ENCODE measurements around the gene SH3BGRL3. TPM values are rescaled to one million over a fixed set of nuclear protein-coding genes. Genes with fewer than 3 reads are reported as not detected.
"Not testable (repeated sequence)": the region's sequence is repeated elsewhere in the genome, so short reads cannot be mapped to it uniquely, and the experiment has no call there.

The SH3BGRL3 gene
- 4.2 TPM for total RNA-seq

DNA sequence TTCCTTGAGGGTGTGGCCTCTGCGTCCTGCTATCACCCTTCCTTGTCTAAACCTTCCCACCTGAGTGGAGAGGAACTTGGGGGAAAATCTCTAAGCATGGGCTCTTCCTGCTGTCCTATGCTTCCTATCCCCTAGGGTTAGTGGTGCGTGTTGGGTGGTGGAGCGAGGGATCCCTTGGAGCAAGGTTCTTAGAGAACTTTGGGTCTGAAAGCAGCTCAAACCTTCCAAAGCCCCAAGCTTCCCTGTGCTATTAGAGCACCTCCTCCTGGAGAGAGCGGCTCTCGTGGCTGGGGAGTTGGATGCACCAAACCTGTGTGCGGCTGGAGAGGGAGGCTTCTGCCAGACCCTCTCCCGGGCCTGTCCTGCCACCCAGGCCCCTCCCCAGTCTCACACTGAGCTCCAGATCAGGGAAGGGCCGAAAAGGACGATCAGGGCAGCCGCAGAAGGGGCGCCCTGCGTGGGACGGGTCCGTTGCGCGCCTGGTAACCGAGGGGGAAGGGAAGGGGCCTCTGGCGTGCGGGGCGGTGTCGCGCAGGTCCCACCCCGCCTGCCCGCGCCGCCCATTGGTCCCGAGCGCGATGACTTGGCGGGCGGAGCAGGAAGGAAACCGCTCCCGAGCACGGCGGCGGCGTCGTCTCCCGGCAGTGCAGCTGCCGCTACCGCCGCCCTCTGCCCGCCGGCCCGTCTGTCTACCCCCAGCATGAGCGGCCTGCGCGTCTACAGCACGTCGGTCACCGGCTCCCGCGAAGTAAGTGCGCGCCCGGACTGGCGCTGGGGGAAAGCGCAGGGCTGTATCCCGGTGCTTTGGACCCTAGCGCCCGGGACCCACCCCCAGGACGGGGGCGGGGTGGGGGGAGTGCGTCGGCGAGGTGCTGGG is at the start of gene SH3BGRL3:
Gene SH3BGRL3 (plus strand): TSS at position 631 of the 877 bp plus-strand sequence. CDS start 70 bp downstream, at position 701.
- H3K4me1 ChIP-seq (ENCODE audit: control insufficient read depth in 3 of 3, insufficient read depth in 3 of 3, low read length in 3 of 3) = peaks cover 63 to 90% (median 86%) of the 10 kb centered on the region in 3 donors
- H3K4me3 ChIP-seq (ENCODE audit: low read length in 3 of 3) = peak within 1 kb of the TSS; percentile 67 to 83 (median 76)
- peak within 1 kb of the TSS; percentile 83 for H3K27ac ChIP-seq (ENCODE audit: low read depth, low read length)
- no peaks in the 10 kb centered on the region for H3K27me3 ChIP-seq (ENCODE audit: control insufficient read depth in 3 of 3, insufficient read depth in 3 of 3, low read length in 3 of 3)
- H3K9ac ChIP-seq (ENCODE audit: low read depth in 1 of 3, low read length in 3 of 3) = peak within 1 kb of the TSS; percentile 71 to 80 (median 74)
- no peaks in the 10 kb centered on the region for H3K9me3 ChIP-seq (ENCODE audit: control insufficient read depth in 3 of 3, low read length in 3 of 3)
- peaks cover 36 to 46% (median 44%) of the 10 kb centered on the region in 3 donors for H3K36me3 ChIP-seq (ENCODE audit: control insufficient read depth in 3 of 3, insufficient read depth in 3 of 3, low read length in 3 of 3)

DNA sequence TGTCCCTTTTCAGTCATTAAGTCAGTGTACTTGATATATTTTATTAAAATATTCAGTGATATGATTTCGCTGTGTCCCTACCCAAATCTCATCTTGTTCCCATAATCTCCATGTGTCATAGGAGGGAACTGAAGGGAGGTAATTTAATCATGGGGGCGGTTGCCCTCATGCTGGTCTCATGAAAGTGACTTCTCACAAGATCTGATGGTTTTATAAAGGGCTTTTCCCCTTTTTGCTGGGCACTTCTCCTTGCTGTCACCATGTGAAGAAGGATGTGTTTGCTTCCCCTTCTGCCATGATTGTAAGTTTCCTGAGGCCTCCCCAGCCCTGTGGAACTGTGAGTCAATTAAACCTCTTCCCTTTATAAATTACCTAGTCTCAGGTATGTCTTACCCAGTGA is 49.2 kb upstream of the SH3BGRL3 start:
- not testable (repeated sequence) for H3K4me3 ChIP-seq (ENCODE audit: low read length in 3 of 3); H3K27me3 ChIP-seq (ENCODE audit: control insufficient read depth in 3 of 3, insufficient read depth in 3 of 3, low read length in 3 of 3)

DNA sequence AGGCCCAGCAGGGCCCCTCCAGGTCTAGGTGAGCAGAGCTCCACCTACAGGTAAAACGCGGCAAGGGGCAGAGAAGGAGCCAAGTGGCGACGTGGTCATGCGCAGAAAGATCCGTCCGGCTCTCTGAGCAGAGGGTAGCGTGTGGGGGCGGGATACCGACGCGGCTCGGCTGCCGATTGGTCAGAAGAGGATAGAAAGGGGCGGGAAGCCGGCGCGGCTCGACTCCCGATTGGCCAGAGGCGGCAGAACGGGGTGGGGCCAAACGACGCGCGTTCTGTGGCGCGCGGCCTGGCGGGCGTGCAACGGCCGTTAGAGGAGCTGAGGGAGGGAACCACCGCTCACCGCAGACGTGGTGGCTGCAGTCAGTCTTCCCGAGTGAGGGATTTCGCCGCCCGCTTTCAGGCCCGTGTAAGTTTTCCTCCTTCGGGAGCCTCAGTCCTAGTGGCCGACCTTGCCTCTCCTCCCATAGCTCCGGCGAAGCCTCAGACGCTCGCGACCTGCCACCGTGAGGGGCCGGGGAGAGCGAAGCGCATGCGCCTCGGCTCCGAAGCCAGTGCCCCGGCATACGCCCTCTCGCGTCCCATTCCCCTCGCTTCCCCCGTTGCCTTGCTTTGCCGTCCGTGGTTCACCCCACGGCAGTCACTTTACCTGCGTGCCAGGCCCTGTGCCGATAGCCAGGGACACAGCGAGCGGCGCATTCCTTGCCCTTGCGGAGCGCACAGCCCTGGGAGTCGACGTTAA is 45.8 kb upstream of the SH3BGRL3 start, which contains the start of gene CEP85:
Gene CEP85 (plus strand): TSS at position 298 of the 741 bp plus-strand sequence. CDS start 5,584 bp downstream, outside the sequence.
- H3K36me3 ChIP-seq (ENCODE audit: control insufficient read depth in 3 of 3, insufficient read depth in 3 of 3, low read length in 3 of 3) = peaks cover 0 to 2% (median 0%) of the 10 kb centered on the region in 3 donors
- H3K9ac ChIP-seq (ENCODE audit: low read depth in 1 of 3, low read length in 3 of 3) = peak within 1 kb of the TSS; percentile 96 to 99 (median 99)
- peak within 1 kb of the TSS; percentile 94 to 100 (median 99) for H3K4me3 ChIP-seq (ENCODE audit: low read length in 3 of 3)
- H3K27ac ChIP-seq (ENCODE audit: low read depth, low read length) = peak within 1 kb of the TSS; percentile 95
- H3K27me3 ChIP-seq (ENCODE audit: control insufficient read depth in 3 of 3, insufficient read depth in 3 of 3, low read length in 3 of 3) = no peaks in the 10 kb centered on the region
- no peaks in the 10 kb centered on the region for H3K9me3 ChIP-seq (ENCODE audit: control insufficient read depth in 3 of 3, low read length in 3 of 3)
- H3K4me1 ChIP-seq (ENCODE audit: control insufficient read depth in 3 of 3, insufficient read depth in 3 of 3, low read length in 3 of 3) = peaks cover 6 to 25% (median 21%) of the 10 kb centered on the region in 3 donors

More for the DNA sequence above, 49.2 kb upstream of the SH3BGRL3 start:
- H3K4me1 ChIP-seq (ENCODE audit: control insufficient read depth in 3 of 3, insufficient read depth in 3 of 3, low read length in 3 of 3) = peaks cover 7 to 21% (median 13%) of the 10 kb centered on the region in 3 donors
- not testable (repeated sequence) for H3K9me3 ChIP-seq (ENCODE audit: control insufficient read depth in 3 of 3, low read length in 3 of 3); H3K36me3 ChIP-seq (ENCODE audit: control insufficient read depth in 3 of 3, insufficient read depth in 3 of 3, low read length in 3 of 3); H3K9ac ChIP-seq (ENCODE audit: low read depth in 1 of 3, low read length in 3 of 3); H3K27ac ChIP-seq (ENCODE audit: low read depth, low read length)

DNA sequence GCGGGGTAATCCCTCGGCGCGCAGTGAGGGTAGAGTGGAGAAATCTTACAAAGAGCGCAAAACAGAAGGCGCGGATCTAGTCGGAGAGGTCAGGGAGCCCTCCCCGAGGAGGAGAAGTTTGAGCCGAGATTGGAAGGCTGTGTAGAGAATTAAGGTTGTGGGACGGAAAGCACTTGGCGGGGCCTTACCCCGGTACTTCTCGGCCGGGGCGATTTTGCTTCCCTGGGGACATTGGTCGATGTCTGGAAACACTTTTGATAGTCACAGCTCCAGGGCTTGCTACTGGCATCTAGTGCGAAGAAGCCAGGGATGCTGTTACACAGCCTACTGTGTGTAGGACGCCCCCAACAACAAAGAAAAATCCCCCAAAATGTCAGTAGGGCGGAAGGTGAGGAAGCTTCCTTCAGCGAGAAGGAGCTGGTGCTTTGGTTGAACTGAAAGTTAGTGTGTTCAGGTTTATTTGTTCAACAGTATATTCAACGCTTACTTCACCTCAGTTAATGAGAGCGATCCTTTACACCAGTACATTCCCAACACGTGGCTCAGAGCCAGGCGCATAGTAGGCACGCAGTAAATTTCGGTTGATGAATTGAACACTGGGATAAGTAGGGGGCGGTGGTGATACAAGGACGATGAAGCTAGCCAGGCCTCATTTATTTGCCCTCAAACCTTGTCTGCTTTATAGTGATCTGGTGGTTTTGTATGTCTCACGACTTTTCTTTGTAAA is 45.1 kb upstream of the SH3BGRL3 start:
- Histone ChIP-seq H3K36me3 (ENCODE audit: control insufficient read depth in 3 of 3, insufficient read depth in 3 of 3, low read length in 3 of 3) (peaks cover 0 to 2% (median under 1%) of the 10 kb centered on the region in 3 donors), H3K4me1 (ENCODE audit: control insufficient read depth in 3 of 3, insufficient read depth in 3 of 3, low read length in 3 of 3) (peaks cover 6 to 25% (median 21%) of the 10 kb centered on the region in 3 donors), H3K9me3 (ENCODE audit: control insufficient read depth in 3 of 3, low read length in 3 of 3) (no peaks in the 10 kb centered on the region), H3K4me3 (ENCODE audit: low read length in 3 of 3) (peak overlapping the region; percentile 94 to 100 (median 99)), H3K27ac (ENCODE audit: low read depth, low read length) (peak overlapping the region; percentile 95), H3K27me3 (ENCODE audit: control insufficient read depth in 3 of 3, insufficient read depth in 3 of 3, low read length in 3 of 3) (no peaks in the 10 kb centered on the region), H3K9ac (ENCODE audit: low read depth in 1 of 3, low read length in 3 of 3) (peak overlapping the region; percentile 96 to 99 (median 99))

DNA sequence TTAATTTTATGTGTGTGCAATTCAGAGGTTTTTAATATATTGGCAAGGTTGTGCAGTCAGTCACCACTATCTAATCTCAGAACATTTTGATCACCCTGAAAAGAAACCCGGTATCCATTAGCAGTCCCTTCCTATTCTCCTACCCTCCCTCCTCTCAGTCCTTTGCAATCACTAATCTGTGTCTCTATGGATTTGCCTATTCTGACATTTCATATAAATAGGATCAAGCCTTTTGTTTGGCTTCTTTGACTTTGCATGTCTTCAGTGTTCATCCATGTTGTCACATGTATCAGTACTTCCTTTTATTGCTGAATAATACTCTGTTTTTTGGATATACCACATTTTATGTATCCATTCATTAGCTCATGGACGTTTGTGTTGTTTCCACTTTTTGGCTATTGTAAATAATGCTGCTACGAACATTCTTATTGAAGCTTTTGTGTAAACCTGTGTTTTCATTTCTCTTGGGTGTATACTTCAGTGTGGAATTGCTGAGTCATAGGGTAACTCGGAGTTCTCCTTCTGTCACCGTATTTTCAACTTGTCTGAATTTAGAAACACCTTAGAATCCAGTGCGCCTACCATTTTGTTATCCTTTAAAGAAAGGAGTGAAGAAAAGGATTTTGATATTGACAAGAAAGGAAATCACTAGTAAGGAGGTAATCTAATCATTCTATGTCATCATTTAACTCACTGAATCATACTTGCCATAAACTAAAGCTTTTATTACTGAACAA is 42.5 kb upstream of the SH3BGRL3 start:
- Histone ChIP-seq H3K9ac (ENCODE audit: low read depth in 1 of 3, low read length in 3 of 3) (peak overlapping the region in 1 of 3 donors; percentile 40), H3K4me3 (ENCODE audit: low read length in 3 of 3) (peak overlapping the region; percentile 14 to 49 (median 28)), H3K4me1 (ENCODE audit: control insufficient read depth in 3 of 3, insufficient read depth in 3 of 3, low read length in 3 of 3) (peaks cover 6 to 25% (median 21%) of the 10 kb centered on the region in 3 donors), H3K9me3 (ENCODE audit: control insufficient read depth in 3 of 3, low read length in 3 of 3) (no peaks in the 10 kb centered on the region), H3K27me3 (ENCODE audit: control insufficient read depth in 3 of 3, insufficient read depth in 3 of 3, low read length in 3 of 3) (no peaks in the 10 kb centered on the region), H3K27ac (ENCODE audit: low read depth, low read length) (peak overlapping the region; percentile 75), H3K36me3 (ENCODE audit: control insufficient read depth in 3 of 3, insufficient read depth in 3 of 3, low read length in 3 of 3) (peaks cover 0 to 3% (median 2%) of the 10 kb centered on the region in 3 donors)

DNA sequence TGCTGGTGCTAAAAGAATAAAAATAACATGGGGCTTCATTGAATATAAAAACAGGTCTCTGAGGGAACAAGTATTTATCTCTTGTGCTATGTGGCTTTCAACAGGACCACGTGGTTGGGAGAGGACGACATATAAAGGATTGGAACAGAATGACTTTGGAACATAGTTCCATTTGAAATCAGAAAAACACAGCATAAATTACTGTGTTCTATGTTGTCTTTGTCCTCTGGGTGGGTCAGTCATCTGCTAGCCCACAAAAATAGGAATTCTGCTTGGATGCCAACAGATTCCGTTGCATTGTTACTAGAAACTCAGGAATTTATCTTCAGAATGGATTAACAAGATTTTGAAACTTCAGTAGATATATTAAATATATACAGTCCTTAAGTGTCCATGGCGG is 40.0 kb upstream of the SH3BGRL3 start:
- Histone ChIP-seq H3K36me3 (ENCODE audit: control insufficient read depth in 3 of 3, insufficient read depth in 3 of 3, low read length in 3 of 3) (peaks cover 7 to 11% (median 8%) of the 10 kb centered on the region in 3 donors), H3K9me3 (ENCODE audit: control insufficient read depth in 3 of 3, low read length in 3 of 3) (no peaks in the 10 kb centered on the region), H3K27me3 (ENCODE audit: control insufficient read depth in 3 of 3, insufficient read depth in 3 of 3, low read length in 3 of 3) (no peaks in the 10 kb centered on the region), H3K27ac (ENCODE audit: low read depth, low read length) (no peak overlapping the region), H3K4me1 (ENCODE audit: control insufficient read depth in 3 of 3, insufficient read depth in 3 of 3, low read length in 3 of 3) (peaks cover 0 to 15% (median 11%) of the 10 kb centered on the region in 3 donors), H3K4me3 (ENCODE audit: low read length in 3 of 3) (no peak overlapping the region), H3K9ac (ENCODE audit: low read depth in 1 of 3, low read length in 3 of 3) (no peak overlapping the region)

DNA sequence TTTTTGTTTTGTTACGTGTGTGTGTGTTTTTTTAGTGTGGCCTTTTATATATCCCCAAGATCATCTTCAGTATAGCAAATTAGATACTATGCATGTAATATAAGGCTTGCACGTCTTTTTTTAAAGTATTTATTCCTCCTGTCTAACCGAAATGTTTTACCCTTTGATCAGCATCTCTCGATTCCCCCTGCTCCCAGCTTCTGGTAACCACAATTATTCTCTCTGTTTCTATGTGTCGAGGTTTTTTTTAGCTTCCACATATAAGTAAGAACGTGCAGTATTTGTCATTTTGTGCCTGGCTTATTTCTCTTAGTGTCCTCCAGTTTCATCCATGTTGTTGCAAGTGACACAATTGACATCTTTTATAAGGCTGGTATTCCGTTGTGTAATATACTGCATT is 27.2 kb upstream of the SH3BGRL3 start:
- Histone ChIP-seq H3K4me3 (ENCODE audit: low read length in 3 of 3) (no peak overlapping the region), H3K36me3 (ENCODE audit: control insufficient read depth in 3 of 3, insufficient read depth in 3 of 3, low read length in 3 of 3) (peaks cover 4 to 11% (median 10%) of the 10 kb centered on the region in 3 donors), H3K27ac (ENCODE audit: low read depth, low read length) (no peak overlapping the region)

DNA sequence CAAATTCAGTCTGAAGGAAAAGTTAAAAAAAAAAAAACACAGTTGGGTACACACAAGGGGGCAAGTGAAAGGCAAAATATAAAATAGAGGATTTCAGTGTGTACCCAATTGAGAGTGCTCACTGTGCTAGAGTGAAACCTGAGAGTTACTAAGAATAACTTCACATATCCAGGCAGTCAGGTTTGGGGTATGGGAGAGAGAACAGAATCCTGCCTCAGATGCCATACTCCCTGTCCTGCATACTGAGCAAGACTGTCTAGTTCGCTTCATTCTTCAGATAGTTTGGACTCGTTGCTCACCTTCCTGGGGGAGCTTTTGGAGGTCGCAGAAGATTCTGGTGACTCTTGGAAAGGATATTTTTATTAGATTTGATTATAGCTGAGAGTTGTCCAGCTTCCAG is 25.5 kb upstream of the SH3BGRL3 start:
- H3K9ac ChIP-seq (ENCODE audit: low read depth in 1 of 3, low read length in 3 of 3) = peak overlapping the region; percentile 58 to 86 (median 83)
- no peaks in the 10 kb centered on the region for H3K9me3 ChIP-seq (ENCODE audit: control insufficient read depth in 3 of 3, low read length in 3 of 3)
- no peaks in the 10 kb centered on the region for H3K27me3 ChIP-seq (ENCODE audit: control insufficient read depth in 3 of 3, insufficient read depth in 3 of 3, low read length in 3 of 3)
- H3K4me1 ChIP-seq (ENCODE audit: control insufficient read depth in 3 of 3, insufficient read depth in 3 of 3, low read length in 3 of 3) = peaks cover 15 to 22% (median 20%) of the 10 kb centered on the region in 3 donors
- peaks cover 16 to 25% (median 21%) of the 10 kb centered on the region in 3 donors for H3K36me3 ChIP-seq (ENCODE audit: control insufficient read depth in 3 of 3, insufficient read depth in 3 of 3, low read length in 3 of 3)
- peak overlapping the region; percentile 62 to 81 (median 73) for H3K4me3 ChIP-seq (ENCODE audit: low read length in 3 of 3)
- H3K27ac ChIP-seq (ENCODE audit: low read depth, low read length) = peak overlapping the region; percentile 86

More for the DNA sequence above, 27.2 kb upstream of the SH3BGRL3 start:
- Histone ChIP-seq H3K9ac (ENCODE audit: low read depth in 1 of 3, low read length in 3 of 3) (no peak overlapping the region), H3K9me3 (ENCODE audit: control insufficient read depth in 3 of 3, low read length in 3 of 3) (no peaks in the 10 kb centered on the region), H3K4me1 (ENCODE audit: control insufficient read depth in 3 of 3, insufficient read depth in 3 of 3, low read length in 3 of 3) (peaks cover 5 to 12% (median 8%) of the 10 kb centered on the region in 3 donors), H3K27me3 (ENCODE audit: control insufficient read depth in 3 of 3, insufficient read depth in 3 of 3, low read length in 3 of 3) (no peaks in the 10 kb centered on the region)

DNA sequence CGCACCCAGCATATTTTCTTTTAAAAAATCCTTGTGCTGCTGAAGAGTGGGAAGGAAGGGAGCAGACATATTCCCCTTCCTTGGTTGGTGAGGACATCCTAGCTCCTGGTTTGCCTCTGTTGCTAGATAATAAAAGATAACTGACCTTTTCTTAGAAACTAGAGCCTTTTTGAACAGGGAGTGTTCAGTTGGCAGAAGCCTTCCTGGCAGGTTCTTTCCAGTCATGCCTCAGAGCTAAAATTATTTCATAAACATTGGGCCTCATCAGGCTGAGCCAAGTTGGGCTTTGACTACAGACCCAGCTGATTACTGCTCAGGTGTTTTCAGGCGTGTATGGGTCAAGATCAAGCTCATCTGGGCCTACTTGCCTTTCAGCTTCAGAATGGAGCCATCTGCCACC is 22.7 kb upstream of the SH3BGRL3 start:
- H3K9me3 ChIP-seq (ENCODE audit: control insufficient read depth in 3 of 3, low read length in 3 of 3) = no peaks in the 10 kb centered on the region
- H3K9ac ChIP-seq (ENCODE audit: low read depth in 1 of 3, low read length in 3 of 3) = peak overlapping the region; percentile 27 to 86 (median 65)
- H3K4me3 ChIP-seq (ENCODE audit: low read length in 3 of 3) = peak overlapping the region; percentile 62 to 81 (median 73)
- H3K27ac ChIP-seq (ENCODE audit: low read depth, low read length) = peak overlapping the region; percentile 89
- peaks cover 33 to 38% (median 35%) of the 10 kb centered on the region in 3 donors for H3K36me3 ChIP-seq (ENCODE audit: control insufficient read depth in 3 of 3, insufficient read depth in 3 of 3, low read length in 3 of 3)
- H3K4me1 ChIP-seq (ENCODE audit: control insufficient read depth in 3 of 3, insufficient read depth in 3 of 3, low read length in 3 of 3) = peaks cover 15 to 25% (median 21%) of the 10 kb centered on the region in 3 donors
- H3K27me3 ChIP-seq (ENCODE audit: control insufficient read depth in 3 of 3, insufficient read depth in 3 of 3, low read length in 3 of 3) = no peaks in the 10 kb centered on the region

Measured in skeletal muscle tissue (tissue), 4 donors.